HG03442 (cell line): ENCODE measurements around the gene RBM17.
"Not testable (repeated sequence)": the region's sequence is repeated elsewhere in the genome, so short reads cannot be mapped to it uniquely, and the experiment has no call there.

Source experiments
- ATAC-seq: cut with Tn5 transposase; IDR thresholded peaks from one replicate; pipeline ENCODE4 v1.9.1; 2021; ENCODE audit warnings: mild to moderate bottlenecking, moderate library complexity; ENCODE audit not compliant: unreplicated experiment

RBM17 gene

DNA sequence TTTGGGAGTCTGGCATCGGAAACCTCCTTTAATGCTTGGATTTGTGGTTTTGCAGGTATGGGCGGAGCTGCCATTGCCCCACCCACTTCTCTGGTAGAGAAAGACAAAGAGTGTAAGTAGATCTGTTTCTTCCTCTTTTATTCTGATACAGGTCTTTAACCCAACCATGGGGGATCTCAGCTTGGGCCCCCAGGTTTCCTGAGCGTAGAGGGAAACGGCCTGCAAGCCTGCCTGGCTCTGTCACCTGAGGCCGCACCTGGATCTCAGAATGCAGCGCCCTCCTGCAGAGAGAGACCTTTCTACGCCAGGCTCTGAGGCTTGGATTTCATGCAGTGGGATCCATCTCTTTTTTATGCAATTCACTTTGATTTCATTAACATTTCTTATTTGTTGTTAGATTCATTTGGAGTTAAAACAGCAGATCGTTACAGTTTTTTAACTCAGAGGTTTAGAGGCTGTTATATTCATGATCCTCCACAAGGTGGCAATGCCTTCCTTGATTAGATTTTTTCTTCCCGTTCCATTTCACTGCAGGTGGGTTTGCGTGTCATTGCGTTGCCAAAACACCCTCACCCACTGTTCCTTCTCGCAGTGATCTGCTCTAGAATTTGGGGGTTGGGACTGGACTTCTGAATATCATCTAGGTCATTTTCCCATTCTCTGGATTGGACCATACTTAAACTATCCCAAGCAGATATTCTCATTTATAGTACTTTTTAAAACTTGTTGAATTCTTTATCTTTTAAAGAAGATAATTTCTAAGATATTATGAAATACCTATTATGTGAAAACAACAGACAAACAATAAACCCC is 20.0 kb downstream of the RBM17 start:
- ATAC-seq: no peak

DNA sequence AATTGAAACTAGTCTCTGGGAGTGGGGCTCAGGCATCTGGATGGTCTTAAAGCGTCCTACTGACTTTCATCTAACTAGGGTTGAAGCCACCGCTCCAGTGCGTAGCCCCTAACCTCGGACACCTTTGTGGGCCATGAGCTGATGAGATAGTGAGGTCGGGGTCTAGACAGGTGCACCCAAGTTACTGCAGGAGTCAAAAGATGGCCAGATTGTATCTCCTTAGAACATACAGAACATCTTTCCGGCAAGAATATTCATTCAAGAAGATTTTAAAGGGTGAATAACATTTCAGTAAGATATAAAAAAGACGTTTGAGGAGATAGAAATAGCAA is 20.6 kb downstream of the RBM17 start:
- no peak for ATAC-seq

GRCh38 chr10:6110136-6110535 is 21.3 kb downstream of the RBM17 start:
- no peak for ATAC-seq

DNA sequence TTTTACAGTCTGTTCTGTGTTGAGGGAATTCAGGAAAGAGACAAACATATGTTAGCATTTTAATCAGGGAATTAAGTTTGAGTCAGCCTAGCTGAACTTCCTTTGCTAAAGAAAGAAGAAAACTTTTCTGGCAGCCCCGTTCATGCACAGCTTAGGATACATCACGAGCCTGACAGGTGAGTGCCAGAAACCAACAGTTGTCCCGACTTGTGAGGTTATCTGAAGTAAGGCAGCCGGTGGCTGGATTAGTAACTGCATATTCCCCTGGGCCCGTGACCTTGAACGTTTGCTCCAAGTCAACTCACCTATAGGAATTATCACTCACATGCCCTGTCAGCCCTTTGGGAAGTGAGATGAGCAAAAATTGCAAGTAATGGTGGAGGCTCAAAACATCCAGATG is 24.1 kb downstream of the RBM17 start:
- ATAC-seq: no peak

DNA sequence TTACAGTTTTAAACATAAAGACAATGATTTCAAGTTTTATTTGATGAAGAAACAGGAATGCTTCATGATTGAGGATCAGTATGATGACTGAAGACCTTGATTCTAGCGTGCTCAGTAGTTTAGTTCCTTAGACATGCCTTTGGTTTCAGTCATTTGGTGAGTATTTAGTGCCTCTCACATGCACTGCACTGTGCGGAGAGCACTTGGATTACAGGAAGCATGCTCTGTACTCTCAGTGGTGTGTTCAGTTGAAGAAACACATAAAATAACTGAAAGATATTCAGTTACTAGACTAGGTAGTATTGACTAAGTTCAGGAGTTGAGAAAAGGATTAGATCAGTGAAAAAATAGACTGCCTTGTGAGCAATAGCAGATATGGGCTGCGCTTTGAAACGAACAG is 25.5 kb downstream of the RBM17 start:
- no peak for ATAC-seq

GRCh38 chr10:6114805-6115341 is 26.0 kb downstream of the RBM17 start:
- ATAC-seq: no peak

DNA sequence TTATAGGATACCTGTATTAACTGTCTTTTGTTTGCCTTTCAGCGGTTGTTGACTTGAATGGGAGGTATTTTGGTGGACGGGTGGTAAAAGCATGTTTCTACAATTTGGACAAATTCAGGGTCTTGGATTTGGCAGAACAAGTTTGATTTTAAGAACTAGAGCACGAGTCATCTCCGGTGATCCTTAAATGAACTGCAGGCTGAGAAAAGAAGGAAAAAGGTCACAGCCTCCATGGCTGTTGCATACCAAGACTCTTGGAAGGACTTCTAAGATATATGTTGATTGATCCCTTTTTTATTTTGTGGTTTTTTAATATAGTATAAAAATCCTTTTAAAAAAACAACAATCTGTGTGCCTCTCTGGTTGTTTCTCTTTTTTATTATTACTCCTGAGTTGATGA is 26.6 kb downstream of the RBM17 start:
- no peak for ATAC-seq

DNA sequence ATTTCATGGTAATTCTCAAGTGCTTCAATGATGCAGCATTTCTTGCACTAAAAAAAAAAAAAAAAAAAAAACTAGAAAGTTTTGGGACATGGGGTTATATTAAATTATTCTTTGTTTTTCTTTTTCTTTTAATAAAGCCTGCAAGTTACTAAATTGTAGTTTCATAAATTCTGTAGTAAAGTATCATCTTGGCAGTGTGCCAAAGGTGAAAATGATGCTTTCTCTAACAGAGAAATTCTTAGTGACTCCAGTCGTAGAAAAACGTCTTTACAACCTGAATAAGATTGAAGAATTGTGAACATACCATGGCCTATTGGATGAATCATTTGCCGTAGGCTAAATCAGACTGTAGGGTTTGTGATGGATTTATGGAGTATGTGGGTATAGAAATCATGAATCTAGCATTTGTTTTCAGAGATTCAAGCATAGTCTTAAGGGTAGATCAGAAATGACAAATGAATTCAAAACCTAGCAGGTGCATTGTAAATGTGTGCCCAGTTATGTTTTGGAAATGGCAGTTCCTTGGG is 27.1 kb downstream of the RBM17 start:
- no peak for ATAC-seq

DNA sequence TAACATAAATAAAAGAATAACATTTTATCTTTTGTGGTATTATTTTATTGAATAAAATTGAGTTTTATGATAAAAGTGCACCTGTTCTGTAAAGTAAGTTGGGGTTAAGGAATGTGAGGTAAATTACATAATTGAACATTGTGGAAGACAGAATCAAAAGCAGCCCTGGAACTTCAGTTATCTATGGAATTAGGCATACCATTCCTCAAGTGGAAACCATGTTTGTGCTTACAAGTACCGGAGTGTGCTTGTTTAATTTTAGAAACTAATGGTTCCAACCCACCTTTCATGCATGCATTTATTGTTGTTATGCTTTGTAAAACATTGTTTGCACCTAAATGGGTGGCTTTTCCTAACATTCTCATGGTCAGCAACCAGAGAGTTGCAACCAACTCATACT is 28.0 kb downstream of the RBM17 start:
- no peak for ATAC-seq

DNA sequence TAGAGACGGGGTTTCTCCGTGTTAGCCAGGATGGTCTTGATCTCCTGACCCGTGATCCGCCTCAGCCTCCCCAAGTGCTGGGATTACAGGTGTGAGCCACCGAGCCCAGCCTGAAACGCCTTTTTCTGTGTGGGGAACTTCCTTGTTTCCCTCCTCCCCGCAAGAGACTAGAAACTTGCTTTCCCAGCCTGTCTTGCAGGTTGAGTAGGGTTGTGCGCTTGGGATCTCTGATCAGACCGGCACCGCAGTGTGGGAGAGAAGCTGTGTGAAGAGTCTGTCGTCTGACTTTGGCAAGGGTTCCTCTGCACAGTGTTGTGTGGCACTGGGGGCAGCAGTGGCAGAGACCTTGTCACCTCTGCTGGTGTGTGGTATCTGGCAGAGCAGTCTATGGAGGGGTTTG is 28.9 kb downstream of the RBM17 start:
- ATAC-seq: no peak

- no peak for ATAC-seq
These were observed 30.6 kb downstream of the RBM17 start for GRCh38 chr10:6119423-6119822.

- ATAC-seq: no peak
These were observed 31.1 kb downstream of the RBM17 start for GRCh38 chr10:6119962-6120361.

- no peak for ATAC-seq
These were observed 31.9 kb downstream of the RBM17 start for GRCh38 chr10:6120691-6121090.

- ATAC-seq: no peak
These were observed 32.3 kb downstream of the RBM17 start for GRCh38 chr10:6121146-6121545.

DNA sequence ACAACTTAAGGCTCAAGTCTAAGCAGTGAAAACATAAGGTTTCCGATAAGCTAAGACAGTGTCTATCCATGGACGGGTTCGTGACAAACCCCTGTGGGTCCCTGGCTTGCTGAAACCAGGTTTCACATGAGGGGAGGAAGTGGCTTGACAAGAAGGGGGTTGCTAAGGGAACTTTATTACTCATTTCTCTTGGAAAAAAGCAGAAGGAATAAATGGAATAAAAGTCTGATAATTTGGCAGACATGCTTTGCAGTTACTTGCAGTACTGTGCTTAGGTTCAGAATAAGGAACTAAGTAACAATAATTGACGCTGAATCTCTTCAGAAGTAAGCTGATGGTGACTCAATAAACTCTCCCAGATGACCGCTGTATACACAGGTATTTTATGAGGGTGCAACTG is 34.7 kb downstream of the RBM17 start:
- ATAC-seq: no peak

- no peak for ATAC-seq
These were observed 35.8 kb downstream of the RBM17 start for GRCh38 chr10:6124666-6125065.

DNA sequence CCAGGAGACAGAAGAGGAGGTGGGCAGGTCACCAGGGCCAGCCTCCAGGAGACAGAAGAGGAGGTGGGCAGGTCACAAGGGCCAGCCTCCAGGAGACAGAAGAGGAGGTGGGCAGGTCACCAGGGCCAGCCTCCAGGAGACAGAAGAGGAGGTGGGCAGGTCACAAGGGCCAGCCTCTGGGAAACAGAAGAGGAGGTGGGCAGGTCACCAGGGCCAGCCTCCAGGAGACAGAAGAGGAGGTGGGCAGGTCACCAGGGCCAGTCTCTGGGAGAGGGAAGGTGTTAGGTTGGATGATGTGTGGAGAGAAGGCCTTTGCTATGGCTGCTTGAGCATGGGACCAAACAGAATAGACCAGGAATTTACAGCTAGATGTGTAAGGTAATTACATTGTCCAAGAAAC is 38.6 kb downstream of the RBM17 start:
- ATAC-seq: not testable (repeated sequence)

DNA sequence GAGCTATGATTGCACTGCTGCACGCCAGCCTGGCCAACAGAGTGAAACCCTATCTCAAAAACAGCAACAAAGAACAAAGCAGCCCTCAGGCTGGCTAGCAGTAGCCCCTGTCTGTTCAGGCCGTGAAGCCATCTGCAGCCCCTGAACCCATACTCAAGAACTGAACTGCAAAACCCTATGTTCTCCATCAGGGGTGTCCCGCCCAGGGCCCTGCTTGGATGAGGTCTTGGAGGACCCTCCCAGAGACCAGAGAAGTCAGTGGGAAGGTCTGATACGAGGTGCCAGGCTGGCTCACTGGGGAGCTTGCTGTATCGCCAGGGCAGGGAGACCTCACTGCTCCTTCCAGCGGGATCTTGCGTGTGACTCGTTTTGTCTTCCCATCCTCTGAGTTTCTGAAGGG is 39.3 kb downstream of the RBM17 start:
- no peak for ATAC-seq

DNA sequence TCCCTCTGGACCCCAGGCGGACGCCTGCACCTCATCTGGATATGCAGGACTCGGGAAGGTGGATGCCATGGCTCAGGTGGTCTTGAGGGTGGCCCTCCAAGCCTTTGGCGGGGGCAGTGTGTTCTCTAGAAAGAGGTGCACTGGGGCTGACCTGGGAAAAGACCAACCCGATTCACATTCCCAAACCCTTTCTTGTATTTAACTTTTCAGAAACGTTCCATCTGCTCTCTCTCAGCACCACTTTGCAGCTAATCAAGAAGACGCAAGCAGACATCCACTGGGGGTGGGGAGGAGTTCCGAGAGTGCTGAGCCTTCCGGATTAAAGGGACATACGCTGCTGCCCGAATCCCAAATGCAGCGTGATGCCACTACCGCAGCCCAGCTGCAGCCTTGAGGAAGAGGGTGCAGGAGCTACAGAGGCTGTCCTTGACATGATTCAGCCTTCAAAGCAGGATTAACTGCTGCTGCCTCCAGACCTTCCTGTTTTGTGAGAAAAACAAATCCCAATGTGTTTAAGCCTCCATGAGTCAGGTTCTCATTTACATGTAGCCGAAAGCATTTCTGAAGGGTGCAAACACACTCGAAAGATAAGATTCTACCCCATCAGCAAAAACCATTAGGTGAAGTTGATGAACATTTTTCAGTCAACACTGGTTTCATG is 39.9 kb downstream of the RBM17 start:
- ATAC-seq: no peak

GRCh38 chr10:6130848-6131470 is 42.1 kb downstream of the RBM17 start:
- ATAC-seq: no peak

DNA sequence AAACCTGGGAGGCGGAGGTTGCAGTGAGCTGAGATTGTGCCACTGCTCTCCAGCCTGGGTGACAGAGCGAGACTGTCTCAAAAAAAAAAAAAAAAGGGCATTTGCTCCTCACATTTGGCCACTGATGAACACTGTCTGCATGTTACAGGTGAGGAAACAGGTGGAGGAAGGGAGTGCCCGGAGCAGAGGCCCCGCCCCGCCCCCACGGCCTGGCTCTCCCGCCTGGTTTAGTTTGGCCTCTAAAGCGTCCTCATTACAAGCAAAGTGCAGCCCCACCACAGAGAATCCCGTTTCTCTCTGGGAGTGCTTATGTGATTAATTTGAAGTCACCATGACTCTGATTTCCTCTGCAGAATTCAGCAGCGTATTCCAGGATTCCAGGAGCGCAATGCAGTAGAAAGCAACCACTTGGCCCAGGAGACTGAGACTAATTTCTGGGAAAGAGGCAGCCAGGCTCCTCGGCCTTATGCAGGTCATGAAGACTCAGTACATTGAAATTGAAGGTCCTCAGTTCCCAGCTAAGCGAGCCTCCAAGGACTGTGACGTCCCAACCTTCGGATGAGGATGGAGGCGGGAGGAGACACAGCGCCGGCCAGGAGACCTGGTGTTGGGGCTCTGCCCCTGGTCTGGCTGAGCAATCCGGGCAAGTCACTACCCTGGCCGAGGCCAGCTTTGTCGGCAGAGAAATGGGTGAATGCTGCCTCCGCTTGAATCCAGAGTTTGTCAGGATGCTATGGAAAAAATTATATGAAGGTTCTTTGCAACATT is 44.7 kb downstream of the RBM17 start:
- no peak for ATAC-seq
